HepG2 (cell line): ENCODE measurements around the gene FOXE3. TPM values are rescaled to one million over a fixed set of nuclear protein-coding genes. Genes with fewer than 3 reads are reported as not detected.

ENCODE experiments used
- ASH2L ChIP-seq: fragments of 300-600, 200-600 bp; sonication (generic); IDR thresholded peaks from 2 replicates; pipeline ENCODE4 v1.7.0; 2017; ENCODE audit warnings: low read depth, mild to moderate bottlenecking, moderate library complexity, mixed read lengths, low read length; ENCODE audit not compliant: insufficient read length
- GTF3A ChIP-seq: sonication (generic); formaldehyde crosslinking; conservative IDR thresholded peaks from 2 replicates; pipeline ENCODE4 v1.4.0; 2020; ENCODE audit warnings: mild to moderate bottlenecking, missing genetic modification reagents
- ISX ChIP-seq: sonication (generic); formaldehyde crosslinking; conservative IDR thresholded peaks from 2 replicates; pipeline ENCODE4 v1.5.0; 2020; ENCODE audit warnings: missing genetic modification reagents
- KLF6 ChIP-seq: IDR thresholded peaks from 2 replicates; pipeline ENCODE4 v1.8.0; 2016; ENCODE audit warnings: missing biosample characterization, missing genetic modification reagents
- NAIF1 ChIP-seq: sonication (generic); formaldehyde crosslinking; IDR thresholded peaks from 2 replicates; pipeline ENCODE4 v1.5.0; 2020; ENCODE audit warnings: mild to moderate bottlenecking, missing genetic modification reagents, borderline replicate concordance
- NKX3-1 ChIP-seq: sonication (generic); formaldehyde crosslinking; IDR thresholded peaks from 2 replicates; pipeline ENCODE4 v1.5.0; 2020; ENCODE audit warnings: missing genetic modification reagents
- NR2F2 ChIP-seq: IDR thresholded peaks from 2 replicates; pipeline ENCODE4 v1.6.1; 2012; ENCODE audit warnings: low read depth, inconsistent platforms, borderline replicate concordance
- ONECUT2 ChIP-seq: sonication (generic); formaldehyde crosslinking; IDR thresholded peaks from 2 replicates; pipeline ENCODE4 v1.4.0; 2020; ENCODE audit warnings: missing genetic modification reagents
- PHB2 ChIP-seq: fragments of 450-650 bp; IDR thresholded peaks from 2 replicates; pipeline ENCODE4 v1.6.1; 2018; ENCODE audit not compliant: partially characterized antibody
- PHF21A ChIP-seq: sonication (generic); formaldehyde crosslinking; IDR thresholded peaks from 2 replicates; pipeline ENCODE4 v1.5.0; 2020; ENCODE audit warnings: mild to moderate bottlenecking, missing genetic modification reagents
- PLRG1 ChIP-seq: fragments of 450-650 bp; conservative IDR thresholded peaks from 2 replicates; pipeline ENCODE4 v1.6.1; 2016
- PRPF4 ChIP-seq: fragments of 200-400 bp; formaldehyde crosslinking; IDR thresholded peaks from 2 replicates; pipeline ENCODE4 v1.6.1; 2016; ENCODE audit warnings: low read length, low read depth; ENCODE audit not compliant: poor library complexity, severe bottlenecking
- SNAPC2 ChIP-seq: sonication (generic); formaldehyde crosslinking; IDR thresholded peaks from 2 replicates; pipeline ENCODE4 v1.8.1; 2022; ENCODE audit warnings: mild to moderate bottlenecking, missing genetic modification reagents
- SOX6 ChIP-seq, 2 experiments: fragments of 450-650 bp in 1 of 2; sonication (generic) in 1 of 2; formaldehyde crosslinking in 1 of 2; IDR thresholded peaks; 2 replicates each; pipeline versions ENCODE4 v1.4.0 to v1.6.1; 2017 to 2020; ENCODE audit warnings: antibody characterized with exemption in 1 of 2, mild to moderate bottlenecking in 1 of 2, missing genetic modification reagents in 1 of 2
- SP2 ChIP-seq: sonication (generic); formaldehyde crosslinking; IDR thresholded peaks from 2 replicates; pipeline ENCODE4 v1.5.1; 2020; ENCODE audit warnings: mild to moderate bottlenecking, missing genetic modification reagents
- U2AF2 ChIP-seq: fragments of 200-400 bp; formaldehyde crosslinking; IDR thresholded peaks from 2 replicates; pipeline ENCODE4 v1.6.1; 2017; ENCODE audit warnings: low read depth, mild to moderate bottlenecking, low read length
- ZNF253 ChIP-seq: sonication (generic); formaldehyde crosslinking; IDR thresholded peaks from 2 replicates; pipeline ENCODE4 v1.8.0; 2022; ENCODE audit warnings: mild to moderate bottlenecking, missing genetic modification reagents, borderline replicate concordance
- ZNF292 ChIP-seq: sonication (generic); formaldehyde crosslinking; IDR thresholded peaks from 2 replicates; pipeline ENCODE4 v1.8.1; 2022; ENCODE audit warnings: mild to moderate bottlenecking, low read depth, missing genetic modification reagents, borderline replicate concordance
- polyA plus RNA-seq, 8 experiments: library from polyadenylated mRNA; depleted of rRNA in 3 of 8; stranded (reverse) in 7 of 8; unstranded in 1 of 8; fragments of >200 nt; fragmentation: Illumina TruSeq in 4 of 8; extraction: Trizol in 4 of 8; gene quantifications; 2 replicates each; pipeline versions ENCODE4 v1.2.1 to v1.2.3, GENCODE V29; 2011 to 2016; ENCODE audit warnings: low read depth in 4 of 8, missing spikeins in 1 of 8, mixed read lengths in 1 of 8; ENCODE audit not compliant: insufficient read depth in 1 of 8
- total RNA-seq, 5 experiments: library from RNA; depleted of rRNA; stranded (reverse); fragments of >200 nt; fragmentation: Illumina TruSeq; extraction: Trizol; gene quantifications; 2 replicates each; pipeline ENCODE4 v1.2.3, GENCODE V29; 2016; ENCODE audit warnings: low read depth in 1 of 5
- TF ChIP-seq, protein P1 (sequence below): IDR thresholded peaks from 2 replicates; pipeline ENCODE4 v1.6.1; 2012; ENCODE audit warnings: low read depth, low read length, improper control_type of control experiment
- TF ChIP-seq, protein P2 (sequence below): IDR thresholded peaks from 2 replicates; pipeline ENCODE4 v1.6.1; 2018; ENCODE audit warnings: missing genetic modification reagents
- TF ChIP-seq, protein P3 (sequence below): sonication (generic); formaldehyde crosslinking; IDR thresholded peaks from 2 replicates; pipeline ENCODE4 v1.9.0; 2022; ENCODE audit warnings: low read depth, missing genetic modification reagents
- TF ChIP-seq, protein P4 (sequence below): sonication (generic); formaldehyde crosslinking; IDR thresholded peaks from 2 replicates; pipeline ENCODE4 v1.8.1; 2023; ENCODE audit warnings: mild to moderate bottlenecking, moderate library complexity, missing genetic modification reagents
- TF ChIP-seq, protein P5 (sequence below): sonication (generic); formaldehyde crosslinking; IDR thresholded peaks from 2 replicates; pipeline ENCODE4 v1.8.0; 2022; ENCODE audit warnings: mild to moderate bottlenecking, missing genetic modification reagents, moderate library complexity
- TF ChIP-seq, protein P6 (sequence below): sonication (generic); formaldehyde crosslinking; IDR thresholded peaks from 2 replicates; pipeline ENCODE4 v1.4.0; 2020; ENCODE audit warnings: missing genetic modification reagents

FOXE3 gene
- total and polyA plus RNA-seq, 2 of the 13 experiments (the other 11 are each of a cell fraction or from before 2014, with no cell fraction given) = not detected

DNA sequence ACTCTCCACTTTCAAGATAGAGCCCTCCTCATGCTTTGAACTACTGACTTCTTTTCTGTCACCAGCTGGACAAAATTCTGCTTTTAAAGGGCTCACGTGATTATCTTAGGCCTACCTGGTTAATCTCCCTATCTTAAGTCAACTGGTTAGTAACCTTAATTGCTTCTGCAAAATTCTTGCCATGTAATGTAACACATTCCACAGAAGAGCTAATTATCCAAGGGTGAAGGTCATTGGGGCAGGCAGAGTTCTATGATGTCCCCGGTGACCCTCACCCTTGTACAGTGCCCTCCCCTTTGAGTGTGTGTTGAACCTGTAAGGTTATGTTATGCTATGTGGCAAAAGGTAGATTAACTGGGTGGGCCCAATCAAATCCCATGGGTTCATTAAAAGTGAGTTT lies 25.2 kb upstream of the FOXE3 start (continued):
- TF ChIP-seq, protein P1, sequence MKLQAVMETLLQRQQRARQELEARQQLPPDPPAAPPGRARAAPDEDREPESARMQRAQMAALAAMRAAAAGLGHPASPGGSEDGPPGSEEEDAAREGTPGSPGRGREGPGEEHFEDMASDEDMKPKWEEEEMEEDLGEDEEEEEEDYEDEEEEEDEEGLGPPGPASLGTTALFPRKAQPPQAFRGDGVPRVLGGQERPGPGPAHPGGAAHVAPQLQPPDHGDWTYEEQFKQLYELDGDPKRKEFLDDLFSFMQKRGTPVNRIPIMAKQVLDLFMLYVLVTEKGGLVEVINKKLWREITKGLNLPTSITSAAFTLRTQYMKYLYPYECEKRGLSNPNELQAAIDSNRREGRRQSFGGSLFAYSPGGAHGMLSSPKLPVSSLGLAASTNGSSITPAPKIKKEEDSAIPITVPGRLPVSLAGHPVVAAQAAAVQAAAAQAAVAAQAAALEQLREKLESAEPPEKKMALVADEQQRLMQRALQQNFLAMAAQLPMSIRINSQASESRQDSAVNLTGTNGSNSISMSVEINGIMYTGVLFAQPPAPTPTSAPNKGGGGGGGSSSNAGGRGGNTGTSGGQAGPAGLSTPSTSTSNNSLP = no peak
- TF ChIP-seq U2AF2 = no peak
- no peak for TF ChIP-seq PLRG1
- no peak for TF ChIP-seq KLF6 (CRISPR knock-in tag)
- TF ChIP-seq SNAPC2 (CRISPR knock-in tag) = no peak
- TF ChIP-seq, protein P2, sequence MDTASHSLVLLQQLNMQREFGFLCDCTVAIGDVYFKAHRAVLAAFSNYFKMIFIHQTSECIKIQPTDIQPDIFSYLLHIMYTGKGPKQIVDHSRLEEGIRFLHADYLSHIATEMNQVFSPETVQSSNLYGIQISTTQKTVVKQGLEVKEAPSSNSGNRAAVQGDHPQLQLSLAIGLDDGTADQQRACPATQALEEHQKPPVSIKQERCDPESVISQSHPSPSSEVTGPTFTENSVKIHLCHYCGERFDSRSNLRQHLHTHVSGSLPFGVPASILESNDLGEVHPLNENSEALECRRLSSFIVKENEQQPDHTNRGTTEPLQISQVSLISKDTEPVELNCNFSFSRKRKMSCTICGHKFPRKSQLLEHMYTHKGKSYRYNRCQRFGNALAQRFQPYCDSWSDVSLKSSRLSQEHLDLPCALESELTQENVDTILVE (CRISPR knock-in tag) = no peak
- no peak for TF ChIP-seq NAIF1
- no peak for TF ChIP-seq ZNF253 (CRISPR knock-in tag)
- no peak for TF ChIP-seq PHF21A (CRISPR knock-in tag)
- TF ChIP-seq, protein P3, sequence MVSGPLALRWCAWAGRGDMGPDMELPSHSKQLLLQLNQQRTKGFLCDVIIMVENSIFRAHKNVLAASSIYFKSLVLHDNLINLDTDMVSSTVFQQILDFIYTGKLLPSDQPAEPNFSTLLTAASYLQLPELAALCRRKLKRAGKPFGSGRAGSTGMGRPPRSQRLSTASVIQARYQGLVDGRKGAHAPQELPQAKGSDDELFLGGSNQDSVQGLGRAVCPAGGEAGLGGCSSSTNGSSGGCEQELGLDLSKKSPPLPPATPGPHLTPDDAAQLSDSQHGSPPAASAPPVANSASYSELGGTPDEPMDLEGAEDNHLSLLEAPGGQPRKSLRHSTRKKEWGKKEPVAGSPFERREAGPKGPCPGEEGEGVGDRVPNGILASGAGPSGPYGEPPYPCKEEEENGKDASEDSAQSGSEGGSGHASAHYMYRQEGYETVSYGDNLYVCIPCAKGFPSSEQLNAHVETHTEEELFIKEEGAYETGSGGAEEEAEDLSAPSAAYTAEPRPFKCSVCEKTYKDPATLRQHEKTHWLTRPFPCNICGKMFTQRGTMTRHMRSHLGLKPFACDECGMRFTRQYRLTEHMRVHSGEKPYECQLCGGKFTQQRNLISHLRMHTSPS = no peak
- TF ChIP-seq, protein P4, sequence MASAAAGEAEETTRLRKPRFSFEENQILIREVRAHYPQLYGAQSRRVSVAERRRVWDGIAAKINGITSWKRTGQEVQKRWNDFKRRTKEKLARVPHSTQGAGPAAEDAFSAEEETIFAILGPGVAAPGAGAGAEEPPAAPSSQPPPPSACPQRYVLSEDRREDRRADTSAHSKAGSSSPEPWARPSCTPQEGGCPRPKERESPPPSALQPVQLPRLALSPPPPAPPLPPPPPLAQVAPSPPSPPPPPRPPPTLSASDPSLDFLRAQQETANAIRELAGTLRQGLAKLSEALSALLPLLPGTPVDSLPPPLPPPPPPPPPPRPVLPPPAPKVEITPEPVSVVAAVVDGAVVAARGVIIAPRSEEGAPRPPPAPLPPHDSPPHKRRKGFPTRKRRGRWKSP (CRISPR knock-in tag) = no peak
- no peak for TF ChIP-seq PHB2
- TF ChIP-seq NR2F2 = peak; percentile 88
- TF ChIP-seq ZNF292 = no peak
- no peak for TF ChIP-seq NKX3-1 (CRISPR knock-in tag)
- TF ChIP-seq SOX6 (IDR thresholded peaks at IDR 0.05) = no peak
- no peak for TF ChIP-seq SOX6 (CRISPR knock-in tag; IDR thresholded peaks at IDR 0.05)
- no peak for TF ChIP-seq PRPF4
- TF ChIP-seq GTF3A (CRISPR knock-in tag) = no peak
- no peak for TF ChIP-seq ONECUT2 (CRISPR knock-in tag)
- TF ChIP-seq, protein P5, sequence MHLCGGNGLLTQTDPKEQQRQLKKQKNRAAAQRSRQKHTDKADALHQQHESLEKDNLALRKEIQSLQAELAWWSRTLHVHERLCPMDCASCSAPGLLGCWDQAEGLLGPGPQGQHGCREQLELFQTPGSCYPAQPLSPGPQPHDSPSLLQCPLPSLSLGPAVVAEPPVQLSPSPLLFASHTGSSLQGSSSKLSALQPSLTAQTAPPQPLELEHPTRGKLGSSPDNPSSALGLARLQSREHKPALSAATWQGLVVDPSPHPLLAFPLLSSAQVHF (CRISPR knock-in tag) = no peak
- no peak for TF ChIP-seq ISX
- no peak for TF ChIP-seq ASH2L
- TF ChIP-seq, protein P6, sequence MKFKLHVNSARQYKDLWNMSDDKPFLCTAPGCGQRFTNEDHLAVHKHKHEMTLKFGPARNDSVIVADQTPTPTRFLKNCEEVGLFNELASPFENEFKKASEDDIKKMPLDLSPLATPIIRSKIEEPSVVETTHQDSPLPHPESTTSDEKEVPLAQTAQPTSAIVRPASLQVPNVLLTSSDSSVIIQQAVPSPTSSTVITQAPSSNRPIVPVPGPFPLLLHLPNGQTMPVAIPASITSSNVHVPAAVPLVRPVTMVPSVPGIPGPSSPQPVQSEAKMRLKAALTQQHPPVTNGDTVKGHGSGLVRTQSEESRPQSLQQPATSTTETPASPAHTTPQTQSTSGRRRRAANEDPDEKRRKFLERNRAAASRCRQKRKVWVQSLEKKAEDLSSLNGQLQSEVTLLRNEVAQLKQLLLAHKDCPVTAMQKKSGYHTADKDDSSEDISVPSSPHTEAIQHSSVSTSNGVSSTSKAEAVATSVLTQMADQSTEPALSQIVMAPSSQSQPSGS (CRISPR knock-in tag) = peak; percentile 73
- no peak for TF ChIP-seq SP2 (CRISPR knock-in tag)
